Cardiac fibroblast (primary cell): ENCODE results near the gene PRKN.

Experiments used
- DNase-seq, 2 donors: peaks; one replicate each; pipeline versions ENCODE4 v3.0.0 to v3.0.0-alpha.2; 2010; ENCODE audit warnings: low read depth in 2 of 2
- H3K4me3 ChIP-seq, 2 donors: replicated peaks in 1 of 2; 1 replicate in 1 of 2; 2 replicates in 1 of 2; pipeline ENCODE4 v1.5.1; 2011; ENCODE audit warnings: low read depth in 2 of 2, low read length in 2 of 2, mild to moderate bottlenecking in 2 of 2, moderate library complexity in 1 of 2
- TF ChIP-seq, protein P1 (sequence below): IDR thresholded peaks from one replicate; pipeline ENCODE4 v1.5.1; 2011; ENCODE audit warnings: low read depth, mild to moderate bottlenecking, low read length, inconsistent platforms

The PRKN gene

DNA sequence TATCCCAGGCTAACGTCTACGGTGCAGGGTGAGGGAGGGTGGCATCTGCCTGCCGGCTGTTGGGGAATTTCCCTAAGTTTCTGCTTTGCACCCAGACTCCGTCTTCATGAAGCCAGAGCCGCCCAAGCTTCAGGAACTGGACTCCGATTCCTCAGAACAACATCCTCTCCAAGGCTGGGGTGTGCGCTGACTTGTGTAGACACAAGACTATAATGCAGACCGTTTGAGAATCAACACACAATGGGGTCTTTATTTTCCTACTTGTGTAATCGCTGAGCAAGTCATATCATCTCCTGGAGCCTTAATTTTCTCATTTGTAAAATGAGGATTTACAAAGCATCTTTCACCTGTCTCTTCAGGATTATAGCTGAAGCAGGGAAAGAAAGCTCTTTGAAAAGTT is 1293.2 kb downstream of the PRKN start:
- H3K4me3 ChIP-seq = no peak overlapping the region
- peak; percentile 34 to 44 for DNase-seq
- TF ChIP-seq, protein P1, sequence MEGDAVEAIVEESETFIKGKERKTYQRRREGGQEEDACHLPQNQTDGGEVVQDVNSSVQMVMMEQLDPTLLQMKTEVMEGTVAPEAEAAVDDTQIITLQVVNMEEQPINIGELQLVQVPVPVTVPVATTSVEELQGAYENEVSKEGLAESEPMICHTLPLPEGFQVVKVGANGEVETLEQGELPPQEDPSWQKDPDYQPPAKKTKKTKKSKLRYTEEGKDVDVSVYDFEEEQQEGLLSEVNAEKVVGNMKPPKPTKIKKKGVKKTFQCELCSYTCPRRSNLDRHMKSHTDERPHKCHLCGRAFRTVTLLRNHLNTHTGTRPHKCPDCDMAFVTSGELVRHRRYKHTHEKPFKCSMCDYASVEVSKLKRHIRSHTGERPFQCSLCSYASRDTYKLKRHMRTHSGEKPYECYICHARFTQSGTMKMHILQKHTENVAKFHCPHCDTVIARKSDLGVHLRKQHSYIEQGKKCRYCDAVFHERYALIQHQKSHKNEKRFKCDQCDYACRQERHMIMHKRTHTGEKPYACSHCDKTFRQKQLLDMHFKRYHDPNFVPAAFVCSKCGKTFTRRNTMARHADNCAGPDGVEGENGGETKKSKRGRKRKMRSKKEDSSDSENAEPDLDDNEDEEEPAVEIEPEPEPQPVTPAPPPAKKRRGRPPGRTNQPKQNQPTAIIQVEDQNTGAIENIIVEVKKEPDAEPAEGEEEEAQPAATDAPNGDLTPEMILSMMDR = no peak

DNA sequence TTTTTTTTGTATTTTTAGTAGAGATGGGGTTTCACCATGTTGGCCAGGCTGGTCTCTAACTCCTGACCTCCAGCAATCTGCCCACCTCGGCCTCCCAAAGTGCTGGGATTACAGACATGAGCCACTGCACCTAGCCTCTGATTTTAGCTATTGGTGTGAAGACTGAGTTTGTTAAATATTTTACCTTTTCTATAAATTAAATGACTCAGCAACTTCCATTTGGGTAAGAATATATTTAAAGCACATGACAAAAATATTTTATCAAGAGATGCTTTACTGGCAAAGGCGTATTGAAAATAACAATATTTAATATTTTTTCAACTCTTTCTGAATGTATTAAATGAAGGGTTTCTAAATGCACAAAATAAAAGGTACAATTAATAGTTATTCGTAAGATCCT is 1295.0 kb downstream of the PRKN start:
- H3K4me3 ChIP-seq = no peak overlapping the region
- no peak for DNase-seq
- TF ChIP-seq, protein P1 = no peak

GRCh38 chr6:161429921-161430490 is 1297.6 kb downstream of the PRKN start:
- peak; percentile 44 to 54 for DNase-seq
- no peak overlapping the region for H3K4me3 ChIP-seq
- TF ChIP-seq, protein P1 = peak; percentile 44

- TF ChIP-seq, protein P1 = no peak
- no peak for DNase-seq
- no peak overlapping the region for H3K4me3 ChIP-seq
These were observed 1303.1 kb downstream of the PRKN start for GRCh38 chr6:161424421-161424820.

DNA sequence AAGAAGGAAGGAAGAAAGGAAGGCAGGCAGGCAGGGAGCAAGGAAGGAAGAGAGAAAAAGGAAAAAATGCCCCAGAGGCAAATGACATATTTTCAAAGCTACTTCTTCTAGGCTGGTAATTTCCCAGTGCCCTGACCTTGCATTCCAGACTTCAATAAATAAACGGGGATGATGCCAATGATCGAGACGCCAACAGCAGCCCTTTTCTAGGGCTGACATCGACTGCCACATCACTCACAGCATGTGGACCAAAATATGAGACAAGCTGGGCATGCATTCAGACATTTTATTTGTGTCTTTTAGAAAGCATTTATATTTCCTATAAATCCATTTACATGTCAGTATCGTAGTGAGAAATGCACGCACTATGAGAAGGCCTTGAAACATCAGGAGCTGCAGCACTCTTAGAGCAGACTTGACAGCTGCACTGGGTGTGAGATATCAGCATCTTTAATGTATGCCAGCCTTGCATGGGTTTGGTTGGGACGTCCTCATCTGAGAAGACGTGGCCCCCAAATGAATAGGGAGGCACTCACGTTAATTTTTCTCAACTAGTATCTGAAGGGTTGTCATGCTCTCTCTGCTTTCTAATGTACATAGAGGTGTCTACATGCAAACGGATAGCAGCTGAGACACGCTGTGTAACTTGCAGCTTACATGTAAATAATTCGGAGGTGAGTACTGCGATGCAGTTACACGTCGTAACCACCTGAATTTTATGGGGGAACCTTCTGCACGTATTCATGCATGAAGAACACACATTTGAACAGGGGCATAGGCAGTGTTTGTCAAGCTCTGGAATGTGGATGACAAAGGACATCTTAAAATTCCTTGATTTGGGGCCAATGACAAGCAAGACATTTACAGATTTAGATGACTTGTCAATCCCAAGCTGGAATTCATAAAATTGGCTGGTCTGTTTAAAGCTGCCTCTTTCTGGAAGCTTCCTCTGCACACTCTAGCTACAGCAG is 1304.6 kb downstream of the PRKN start:
- H3K4me3 ChIP-seq = no peak overlapping the region
- TF ChIP-seq, protein P1 = no peak
- no peak for DNase-seq

DNA sequence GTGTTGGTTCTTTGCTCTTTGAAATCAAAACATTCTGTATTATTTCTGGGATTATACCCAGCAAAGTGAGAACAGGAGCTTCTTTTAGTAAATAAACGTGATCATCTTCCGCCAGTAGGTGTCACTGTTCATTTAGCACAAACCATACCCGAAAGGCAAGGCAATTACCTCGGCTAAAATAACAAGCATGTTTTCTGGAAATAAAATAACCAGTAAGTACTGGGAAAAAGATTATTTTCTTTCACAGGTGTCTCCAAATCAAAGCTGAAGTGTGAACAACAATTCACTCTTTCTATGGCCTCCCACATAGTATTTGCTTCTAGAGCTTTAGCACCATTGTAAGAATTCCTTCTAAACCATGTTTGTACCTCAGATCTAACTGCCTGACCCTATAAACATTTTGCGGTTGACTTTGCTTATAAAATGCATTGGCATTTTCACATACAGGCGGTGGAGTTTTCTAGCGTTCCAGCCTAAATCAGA is 1309.1 kb downstream of the PRKN start:
- TF ChIP-seq, protein P1 = peak; percentile 59
- peak; percentile 93 to 94 for DNase-seq
- H3K4me3 ChIP-seq = no peak overlapping the region
